ENCODE data around the gene MSGN1.

MSGN1 gene, protein sequence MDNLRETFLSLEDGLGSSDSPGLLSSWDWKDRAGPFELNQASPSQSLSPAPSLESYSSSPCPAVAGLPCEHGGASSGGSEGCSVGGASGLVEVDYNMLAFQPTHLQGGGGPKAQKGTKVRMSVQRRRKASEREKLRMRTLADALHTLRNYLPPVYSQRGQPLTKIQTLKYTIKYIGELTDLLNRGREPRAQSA

DNA sequence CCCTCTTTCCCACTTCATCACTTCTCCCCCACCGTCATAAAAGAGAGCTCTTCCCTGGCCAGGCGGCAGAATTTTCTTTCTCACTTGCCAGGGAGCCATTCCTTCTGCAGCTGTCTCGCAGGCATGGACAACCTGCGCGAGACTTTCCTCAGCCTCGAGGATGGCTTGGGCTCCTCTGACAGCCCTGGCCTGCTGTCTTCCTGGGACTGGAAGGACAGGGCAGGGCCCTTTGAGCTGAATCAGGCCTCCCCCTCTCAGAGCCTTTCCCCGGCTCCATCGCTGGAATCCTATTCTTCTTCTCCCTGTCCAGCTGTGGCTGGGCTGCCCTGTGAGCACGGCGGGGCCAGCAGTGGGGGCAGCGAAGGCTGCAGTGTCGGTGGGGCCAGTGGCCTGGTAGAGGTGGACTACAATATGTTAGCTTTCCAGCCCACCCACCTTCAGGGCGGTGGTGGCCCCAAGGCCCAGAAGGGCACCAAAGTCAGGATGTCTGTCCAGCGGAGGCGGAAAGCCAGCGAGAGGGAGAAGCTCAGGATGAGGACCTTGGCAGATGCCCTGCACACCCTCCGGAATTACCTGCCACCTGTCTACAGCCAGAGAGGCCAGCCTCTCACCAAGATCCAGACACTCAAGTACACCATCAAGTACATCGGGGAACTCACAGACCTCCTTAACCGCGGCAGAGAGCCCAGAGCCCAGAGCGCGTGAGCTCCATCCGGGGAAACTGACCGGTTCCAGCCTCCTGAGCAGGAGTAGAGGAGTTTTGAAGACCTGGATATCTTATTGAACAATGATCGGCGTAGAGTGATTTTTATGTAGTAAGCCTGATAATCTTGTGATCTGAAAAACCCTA, at the start of gene MSGN1:
Gene MSGN1, plus strand, starts transcription at position 65 of the 850 bp plus-strand sequence. Its CDS starts 59 bp downstream, at position 124.
- TF ChIP-seq, protein P1, sequence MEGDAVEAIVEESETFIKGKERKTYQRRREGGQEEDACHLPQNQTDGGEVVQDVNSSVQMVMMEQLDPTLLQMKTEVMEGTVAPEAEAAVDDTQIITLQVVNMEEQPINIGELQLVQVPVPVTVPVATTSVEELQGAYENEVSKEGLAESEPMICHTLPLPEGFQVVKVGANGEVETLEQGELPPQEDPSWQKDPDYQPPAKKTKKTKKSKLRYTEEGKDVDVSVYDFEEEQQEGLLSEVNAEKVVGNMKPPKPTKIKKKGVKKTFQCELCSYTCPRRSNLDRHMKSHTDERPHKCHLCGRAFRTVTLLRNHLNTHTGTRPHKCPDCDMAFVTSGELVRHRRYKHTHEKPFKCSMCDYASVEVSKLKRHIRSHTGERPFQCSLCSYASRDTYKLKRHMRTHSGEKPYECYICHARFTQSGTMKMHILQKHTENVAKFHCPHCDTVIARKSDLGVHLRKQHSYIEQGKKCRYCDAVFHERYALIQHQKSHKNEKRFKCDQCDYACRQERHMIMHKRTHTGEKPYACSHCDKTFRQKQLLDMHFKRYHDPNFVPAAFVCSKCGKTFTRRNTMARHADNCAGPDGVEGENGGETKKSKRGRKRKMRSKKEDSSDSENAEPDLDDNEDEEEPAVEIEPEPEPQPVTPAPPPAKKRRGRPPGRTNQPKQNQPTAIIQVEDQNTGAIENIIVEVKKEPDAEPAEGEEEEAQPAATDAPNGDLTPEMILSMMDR (conservative IDR thresholded peaks at IDR 0.05; ENCODE audit: low read length), result no peak
- no peak for TF ChIP-seq EZH2phosphoT487 (IDR thresholded peaks at IDR 0.05; ENCODE audit: borderline replicate concordance)
- Histone ChIP-seq H3K4me3 (ENCODE audit: low read length, poor library complexity, severe bottlenecking) (no peak within 1 kb of the TSS), H3K4me1 (ENCODE audit: insufficient read depth, low read length, poor library complexity, severe bottlenecking) (peaks cover 8% of the 10 kb centered on the region), H2AFZ (ENCODE audit: low read length) (no peak within 1 kb of the TSS), H3K36me3 (ENCODE audit: insufficient read depth, low read length) (no peaks in the 10 kb centered on the region), H3K9ac (ENCODE audit: low read depth, low read length, poor library complexity, severe bottlenecking) (no peak within 1 kb of the TSS), H3F3A (ENCODE audit: low read depth) (no peaks in the 10 kb centered on the region), H3K9me2 (replicated peaks; ENCODE audit: low read depth, low read length) (no peaks in the 10 kb centered on the region), H3K4me2 (ENCODE audit: low read depth, low read length, poor library complexity, severe bottlenecking) (no peak within 1 kb of the TSS), H3K9me3 (ENCODE audit: insufficient read depth, low read depth, low read length) (no peaks in the 10 kb centered on the region), H3K79me2 (ENCODE audit: insufficient read depth, low read length) (no peaks in the 10 kb centered on the region), H3K27me3 (ENCODE audit: insufficient read depth, low read length, poor library complexity, severe bottlenecking) (no peaks in the 10 kb centered on the region), H4K20me1 (ENCODE audit: insufficient read depth, low read length, poor library complexity, severe bottlenecking) (no peaks in the 10 kb centered on the region)

DNA sequence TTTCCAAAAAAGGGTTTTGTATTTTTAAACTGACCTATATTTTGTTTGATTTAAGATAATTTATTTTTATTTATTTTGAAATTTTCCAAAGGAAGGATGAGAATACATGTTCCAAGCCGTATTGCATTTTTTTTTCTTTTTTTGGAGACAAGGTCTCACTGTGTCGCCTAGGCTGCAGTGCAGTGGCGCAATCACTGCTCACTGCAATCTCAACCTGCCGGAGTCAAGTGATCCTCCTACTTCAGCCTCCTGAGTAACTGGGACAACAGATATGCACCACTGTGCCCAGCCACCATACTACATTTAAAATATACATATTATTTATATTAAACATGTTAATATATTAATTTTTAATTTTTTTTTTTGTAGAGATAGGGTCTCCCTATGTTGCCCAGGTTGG, 47.4 kb upstream of the MSGN1 start:
- H3K36me3 ChIP-seq (ENCODE audit: insufficient read depth, low read length), result peaks cover 51% of the 10 kb centered on the region
- no peak overlapping the region for H3K9ac ChIP-seq (ENCODE audit: low read depth, low read length, poor library complexity, severe bottlenecking)
- H3K9me2 ChIP-seq (replicated peaks; ENCODE audit: low read depth, low read length), result no peaks in the 10 kb centered on the region
- no peaks in the 10 kb centered on the region for H3F3A ChIP-seq (ENCODE audit: low read depth)
- no peaks in the 10 kb centered on the region for H4K20me1 ChIP-seq (ENCODE audit: insufficient read depth, low read length, poor library complexity, severe bottlenecking)
- H3K79me2 ChIP-seq (ENCODE audit: insufficient read depth, low read length), result no peaks in the 10 kb centered on the region
- TF ChIP-seq, protein P1 (conservative IDR thresholded peaks at IDR 0.05; ENCODE audit: low read length), result no peak
- no peak for TF ChIP-seq EZH2phosphoT487 (IDR thresholded peaks at IDR 0.05; ENCODE audit: borderline replicate concordance)
- no peak overlapping the region for H2AFZ ChIP-seq (ENCODE audit: low read length)
- H3K27me3 ChIP-seq (ENCODE audit: insufficient read depth, low read length, poor library complexity, severe bottlenecking), result no peaks in the 10 kb centered on the region
- no peak overlapping the region for H3K4me3 ChIP-seq (ENCODE audit: low read length, poor library complexity, severe bottlenecking)
- no peaks in the 10 kb centered on the region for H3K4me1 ChIP-seq (ENCODE audit: insufficient read depth, low read length, poor library complexity, severe bottlenecking)
- no peaks in the 10 kb centered on the region for H3K9me3 ChIP-seq (ENCODE audit: insufficient read depth, low read depth, low read length)
- H3K4me2 ChIP-seq (ENCODE audit: low read depth, low read length, poor library complexity, severe bottlenecking), result no peak overlapping the region

DNA sequence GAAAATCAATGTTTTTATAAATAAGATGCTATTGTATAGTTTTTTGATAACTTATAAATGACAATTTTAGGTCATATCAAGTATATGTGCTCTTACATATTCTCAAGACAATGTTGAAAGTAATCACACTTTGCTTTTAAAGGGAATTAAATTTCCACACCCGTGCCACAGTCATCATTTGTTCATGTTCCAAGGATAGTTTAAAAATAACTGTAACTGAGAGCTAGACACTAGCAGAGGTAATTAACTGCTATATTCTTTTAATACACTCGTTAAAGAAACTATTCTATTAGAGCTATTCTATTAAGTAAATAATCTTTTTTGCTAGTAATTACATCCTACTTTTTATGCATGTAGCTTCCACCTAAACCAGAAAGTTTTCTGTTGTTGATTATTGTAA, 44.3 kb upstream of the MSGN1 start:
- Histone ChIP-seq H3K4me2 (ENCODE audit: low read depth, low read length, poor library complexity, severe bottlenecking) (no peak overlapping the region), H3K9me2 (replicated peaks; ENCODE audit: low read depth, low read length) (no peaks in the 10 kb centered on the region), H3K9ac (ENCODE audit: low read depth, low read length, poor library complexity, severe bottlenecking) (no peak overlapping the region), H3K79me2 (ENCODE audit: insufficient read depth, low read length) (no peaks in the 10 kb centered on the region), H3K9me3 (ENCODE audit: insufficient read depth, low read depth, low read length) (no peaks in the 10 kb centered on the region), H4K20me1 (ENCODE audit: insufficient read depth, low read length, poor library complexity, severe bottlenecking) (no peaks in the 10 kb centered on the region), H3K36me3 (ENCODE audit: insufficient read depth, low read length) (peaks cover 59% of the 10 kb centered on the region), H3K4me3 (ENCODE audit: low read length, poor library complexity, severe bottlenecking) (no peak overlapping the region), H3F3A (ENCODE audit: low read depth) (no peaks in the 10 kb centered on the region), H3K4me1 (ENCODE audit: insufficient read depth, low read length, poor library complexity, severe bottlenecking) (no peaks in the 10 kb centered on the region), H3K27me3 (ENCODE audit: insufficient read depth, low read length, poor library complexity, severe bottlenecking) (no peaks in the 10 kb centered on the region), H2AFZ (ENCODE audit: low read length) (no peak overlapping the region)
- TF ChIP-seq, protein P1 (conservative IDR thresholded peaks at IDR 0.05; ENCODE audit: low read length), result no peak
- no peak for TF ChIP-seq EZH2phosphoT487 (IDR thresholded peaks at IDR 0.05; ENCODE audit: borderline replicate concordance)
